ENCODE results near the gene IGF2R. TPM values are rescaled to one million over a fixed set of nuclear protein-coding genes. Genes with fewer than 3 reads are reported as not detected.
"Not testable (repeated sequence)": the region's sequence is repeated elsewhere in the genome, so short reads cannot be mapped to it uniquely, and the experiment has no call there.

IGF2R gene
- total RNA-seq, 2 experiments from 2014 or later: 19.3 to 37.6 TPM

- no peaks in the 10 kb centered on the region for H3K9me3 ChIP-seq (ENCODE audit: low read length)
- H3K36me3 ChIP-seq (ENCODE audit: insufficient read depth, low read length): no peaks in the 10 kb centered on the region
- ChIA-PET POLR2A (interaction anchor here (1.0 kb wide), 1 partner anchor 11 kb away, joined by 3 read pairs; no protein-coding TSS in a partner anchor), CTCF (ENCODE audit: unreplicated experiment) (interaction anchor here (0.6 kb wide), 1 partner anchor 48 kb away, joined by 3 read pairs; no protein-coding TSS in a partner anchor)
- peak overlapping the region; percentile 40; the same call in 1 of the 2 replicates for H2AFZ ChIP-seq (ENCODE audit: low read length)
- TF ChIP-seq CTCF (conservative IDR thresholded peaks at IDR 0.05; ENCODE audit: low read length) (no peak), EZH2phosphoT487 (IDR thresholded peaks at IDR 0.05; ENCODE audit: borderline replicate concordance, low read depth, low read length) (no peak)
- no peak overlapping the region for H3K4me2 ChIP-seq (ENCODE audit: low read length)
- H3K4me3 ChIP-seq (ENCODE audit: low read depth, low read length, poor library complexity, severe bottlenecking): no peak overlapping the region
- DNase-seq (ENCODE audit: low spot score): no peak
- H3K79me2 ChIP-seq (ENCODE audit: insufficient read depth, low read depth, low read length): no peaks in the 10 kb centered on the region
- no TSS peak for BruUV-seq (replicated peaks)
- no peak overlapping the region for H3K27ac ChIP-seq (ENCODE audit: low read depth, low read length, poor library complexity, severe bottlenecking)
- H4K20me1 ChIP-seq (ENCODE audit: insufficient read depth, low read length): no peaks in the 10 kb centered on the region
- no peaks in the 10 kb centered on the region for H3K4me1 ChIP-seq (ENCODE audit: insufficient read depth, low read length, poor library complexity, severe bottlenecking)
- intact Hi-C loops (cut with micrococcal nuclease; ENCODE audit: unreplicated experiment): loop anchor here (1.0 to 5.0 kb wide), 2 partner anchors 317 to 393 kb away; no protein-coding TSS in a partner anchor
- no peaks in the 10 kb centered on the region for H3K9me2 ChIP-seq (ENCODE audit: insufficient read depth, low read length)
These were observed 170.0 kb downstream of the IGF2R start for GRCh38 chr6:160138839-160139419.

GRCh38 chr6:160139420-160139851, 170.6 kb downstream of the IGF2R start:
- TF ChIP-seq CTCF (conservative IDR thresholded peaks at IDR 0.05; ENCODE audit: low read length): no peak
- TF ChIP-seq EZH2phosphoT487 (IDR thresholded peaks at IDR 0.05; ENCODE audit: borderline replicate concordance, low read depth, low read length): no peak
- Histone ChIP-seq H3K27ac (ENCODE audit: low read depth, low read length, poor library complexity, severe bottlenecking) (no peak overlapping the region), H3K36me3 (ENCODE audit: insufficient read depth, low read length) (no peaks in the 10 kb centered on the region), H3K9me3 (ENCODE audit: low read length) (no peaks in the 10 kb centered on the region), H4K20me1 (ENCODE audit: insufficient read depth, low read length) (no peaks in the 10 kb centered on the region), H3K79me2 (ENCODE audit: insufficient read depth, low read depth, low read length) (no peaks in the 10 kb centered on the region), H3K4me1 (ENCODE audit: insufficient read depth, low read length, poor library complexity, severe bottlenecking) (no peaks in the 10 kb centered on the region), H2AFZ (ENCODE audit: low read length) (no peak overlapping the region), H3K4me3 (ENCODE audit: low read depth, low read length, poor library complexity, severe bottlenecking) (no peak overlapping the region), H3K9me2 (ENCODE audit: insufficient read depth, low read length) (no peaks in the 10 kb centered on the region), H3K4me2 (ENCODE audit: low read length) (no peak overlapping the region)
- intact Hi-C loops (cut with micrococcal nuclease; ENCODE audit: unreplicated experiment): loop anchor here (5.0 kb wide), 1 partner anchor 393 kb away; no protein-coding TSS in a partner anchor
- BruUV-seq (replicated peaks): no TSS peak
- DNase-seq (ENCODE audit: low spot score): no peak
- ChIA-PET CTCF (ENCODE audit: unreplicated experiment) (no interaction called here), POLR2A (no interaction called here)

- H3K9me2 ChIP-seq (ENCODE audit: insufficient read depth, low read length); H3K27ac ChIP-seq (ENCODE audit: low read depth, low read length, poor library complexity, severe bottlenecking); CTCF ChIA-PET (ENCODE audit: unreplicated experiment); BruUV-seq (replicated peaks); H3K4me1 ChIP-seq (ENCODE audit: insufficient read depth, low read length, poor library complexity, severe bottlenecking); intact Hi-C loops (cut with micrococcal nuclease; ENCODE audit: unreplicated experiment); H3K4me3 ChIP-seq (ENCODE audit: low read depth, low read length, poor library complexity, severe bottlenecking); H3K79me2 ChIP-seq (ENCODE audit: insufficient read depth, low read depth, low read length); H3K4me2 ChIP-seq (ENCODE audit: low read length); DNase-seq (ENCODE audit: low spot score); H4K20me1 ChIP-seq (ENCODE audit: insufficient read depth, low read length); POLR2A ChIA-PET; H3K9me3 ChIP-seq (ENCODE audit: low read length); H2AFZ ChIP-seq (ENCODE audit: low read length); H3K36me3 ChIP-seq (ENCODE audit: insufficient read depth, low read length): not testable (repeated sequence)
These were observed 171.6 kb downstream of the IGF2R start for GRCh38 chr6:160140493-160140892.
